ENCODE results near the gene DHRS7B. TPM values are rescaled to one million over a fixed set of nuclear protein-coding genes. Genes with fewer than 3 reads are reported as not detected.
"Not testable (repeated sequence)": the region's sequence is repeated elsewhere in the genome, so short reads cannot be mapped to it uniquely, and the experiment has no call there.

DHRS7B gene
- total RNA-seq = 28.2 and 40.7 TPM in 2 replicates

DNA sequence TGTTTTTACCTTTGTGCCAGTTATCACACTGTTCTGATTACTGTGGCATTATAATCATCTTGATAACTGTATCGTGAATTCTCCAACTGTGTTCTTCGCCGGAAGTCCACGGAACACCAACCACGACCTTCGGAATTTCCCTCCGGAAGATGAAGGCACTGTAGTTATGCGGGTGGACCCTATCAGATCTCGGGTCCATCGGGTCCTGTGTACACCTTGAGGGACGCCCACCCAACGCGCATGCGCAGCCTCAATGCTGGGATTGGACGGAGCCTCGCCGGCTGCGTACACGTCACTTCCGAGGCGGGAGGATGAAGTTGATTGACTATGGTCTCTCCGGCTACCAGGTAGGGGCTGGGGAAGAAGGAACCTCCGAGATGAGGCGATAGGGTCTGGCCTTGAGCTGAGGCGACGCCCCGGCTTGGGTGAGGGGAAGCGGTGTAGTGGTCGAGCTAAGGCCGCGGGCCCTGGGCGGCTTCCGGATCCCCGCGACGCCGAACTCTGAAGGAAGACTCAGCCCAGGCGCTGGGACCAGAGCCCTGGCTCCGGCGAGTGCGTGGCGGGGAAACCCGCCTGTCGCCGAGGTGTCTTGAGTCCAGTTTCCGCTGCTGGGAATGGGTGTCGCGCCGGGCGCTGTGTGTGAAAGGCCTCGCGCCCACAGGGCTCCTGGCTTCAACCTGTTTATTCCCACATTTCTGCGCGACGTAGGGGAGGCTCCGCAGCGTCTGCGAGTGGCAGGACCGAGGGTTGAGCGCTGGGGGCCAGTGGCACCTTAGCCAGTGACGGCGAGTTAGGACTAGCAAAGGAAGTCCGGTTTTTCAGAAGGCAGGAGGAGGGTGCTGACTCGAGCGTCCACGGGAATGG is at the start of gene DHRS7B:
DHRS7B (plus strand) TSS at position 320 of the 864 bp plus-strand sequence; CDS start at position 328, 8 bp downstream.
- Histone ChIP-seq H3K27me3 (ENCODE audit: control insufficient read depth, insufficient read depth, low read length) (no peaks in the 10 kb centered on the region), H3K4me3 (ENCODE audit: low read depth, low read length) (peak within 1 kb of the TSS; percentile 84), H3K36me3 (ENCODE audit: control insufficient read depth, insufficient read depth, low read length) (no peaks in the 10 kb centered on the region)
- peak; percentile 81 for DNase-seq (ENCODE audit: low read depth)
- TF ChIP-seq CTCF (IDR thresholded peaks at IDR 0.05; ENCODE audit: insufficient read depth, low read length, poor library complexity, severe bottlenecking) = no peak

GRCh38 chr17:21077281-21077680 is 49.5 kb upstream of the DHRS7B start:
- TF ChIP-seq CTCF (IDR thresholded peaks at IDR 0.05; ENCODE audit: insufficient read depth, low read length, poor library complexity, severe bottlenecking) = no peak
- DNase-seq (ENCODE audit: low read depth) = no peak
- H3K36me3 ChIP-seq (ENCODE audit: control insufficient read depth, insufficient read depth, low read length) = no peaks in the 10 kb centered on the region

DNA sequence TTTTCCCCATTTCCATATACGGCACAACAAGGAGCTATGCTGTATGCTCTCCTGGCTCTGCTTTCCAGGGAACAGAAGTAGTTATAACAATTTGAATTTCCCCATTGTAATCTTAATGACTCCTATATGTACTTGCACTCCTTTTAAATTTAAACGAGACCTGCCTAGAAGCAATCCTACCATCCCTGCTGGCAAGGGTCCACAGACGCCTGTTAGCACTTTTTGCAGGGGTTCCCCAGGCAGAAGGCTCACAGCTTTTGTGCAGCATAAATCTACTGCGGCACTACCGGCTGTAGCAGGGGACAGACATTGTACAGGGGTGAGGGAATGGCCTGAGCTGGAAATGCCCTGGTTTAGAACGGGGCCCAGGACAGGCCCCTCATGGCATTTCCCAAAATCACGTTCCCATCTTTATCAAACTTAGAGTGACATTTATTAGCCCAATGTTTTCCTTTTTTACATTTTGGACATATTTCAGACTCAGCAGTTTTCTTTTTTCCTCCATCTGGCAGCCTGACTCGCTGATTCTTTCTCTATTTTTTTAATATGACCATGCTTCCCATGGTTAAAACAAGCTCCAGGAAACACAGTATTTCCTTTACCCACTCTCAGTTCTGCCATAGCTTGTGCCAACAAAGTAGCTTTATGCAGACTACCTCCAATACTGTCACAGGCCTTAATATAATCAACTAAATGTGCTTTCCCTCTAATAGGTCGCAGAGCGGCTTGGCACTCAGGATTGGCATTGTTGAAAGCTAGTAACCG is 48.6 kb upstream of the DHRS7B start:
- no peak for DNase-seq (ENCODE audit: low read depth)
- H3K27me3 ChIP-seq (ENCODE audit: control insufficient read depth, insufficient read depth, low read length) = no peaks in the 10 kb centered on the region
- no peaks in the 10 kb centered on the region for H3K36me3 ChIP-seq (ENCODE audit: control insufficient read depth, insufficient read depth, low read length)
- TF ChIP-seq CTCF (IDR thresholded peaks at IDR 0.05; ENCODE audit: insufficient read depth, low read length, poor library complexity, severe bottlenecking) = no peak
- no peak overlapping the region for H3K4me3 ChIP-seq (ENCODE audit: low read depth, low read length)

More at GRCh38 chr17:21077281-21077680, 49.5 kb upstream of the DHRS7B start:
- Histone ChIP-seq H3K4me3 (ENCODE audit: low read depth, low read length) (no peak overlapping the region), H3K27me3 (ENCODE audit: control insufficient read depth, insufficient read depth, low read length) (no peaks in the 10 kb centered on the region)

GRCh38 chr17:21079196-21079595 is 47.6 kb upstream of the DHRS7B start:
- no peaks in the 10 kb centered on the region for H3K27me3 ChIP-seq (ENCODE audit: control insufficient read depth, insufficient read depth, low read length)
- no peak for DNase-seq (ENCODE audit: low read depth)
- no peak for TF ChIP-seq CTCF (IDR thresholded peaks at IDR 0.05; ENCODE audit: insufficient read depth, low read length, poor library complexity, severe bottlenecking)
- no peaks in the 10 kb centered on the region for H3K36me3 ChIP-seq (ENCODE audit: control insufficient read depth, insufficient read depth, low read length)
- no peak overlapping the region for H3K4me3 ChIP-seq (ENCODE audit: low read depth, low read length)

- DNase-seq (ENCODE audit: low read depth) = no peak
- Histone ChIP-seq H3K36me3 (ENCODE audit: control insufficient read depth, insufficient read depth, low read length) (no peaks in the 10 kb centered on the region), H3K27me3 (ENCODE audit: control insufficient read depth, insufficient read depth, low read length) (no peaks in the 10 kb centered on the region), H3K4me3 (ENCODE audit: low read depth, low read length) (no peak overlapping the region)
- TF ChIP-seq CTCF (IDR thresholded peaks at IDR 0.05; ENCODE audit: insufficient read depth, low read length, poor library complexity, severe bottlenecking) = no peak
These were observed 44.7 kb upstream of the DHRS7B start for GRCh38 chr17:21082001-21082436.

DNA sequence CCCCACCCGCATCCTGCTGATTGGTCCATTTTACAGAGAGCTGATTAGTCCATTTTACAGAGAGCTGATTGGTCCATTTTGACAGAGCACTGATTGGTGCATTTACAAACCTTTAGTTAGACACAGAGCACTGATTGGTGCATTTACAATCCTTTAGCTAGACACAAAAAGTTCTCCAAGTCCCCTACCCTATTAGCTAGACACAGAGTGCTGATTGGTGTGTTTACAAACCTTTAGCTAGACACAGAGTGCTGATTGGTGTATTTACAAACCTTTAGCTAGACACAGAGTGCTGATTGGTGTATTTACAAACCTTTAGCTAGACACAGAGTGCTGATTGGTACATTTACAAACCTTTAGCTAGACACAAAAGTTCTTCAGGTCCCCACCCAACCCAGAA is 41.5 kb upstream of the DHRS7B start:
- H3K4me3 ChIP-seq (ENCODE audit: low read depth, low read length); DNase-seq (ENCODE audit: low read depth); H3K36me3 ChIP-seq (ENCODE audit: control insufficient read depth, insufficient read depth, low read length); H3K27me3 ChIP-seq (ENCODE audit: control insufficient read depth, insufficient read depth, low read length): not testable (repeated sequence)

Data from kidney epithelial cell (primary cell).